Activated CD4-positive, CD25-positive, alpha-beta regulatory T cell treated with anti-CD3 and anti-CD28 coated beads, Interleukin-2, amount 50 U/mL, for 24 hours (primary cell): ENCODE data around the gene DDC.

Source experiments
- ATAC-seq, 2 donors: fragments of 150-1000 bp; cut with Tn5 transposase; one replicate each; pipeline ENCODE4 v1.10.0; 2021; ENCODE audit warnings: mild to moderate bottlenecking in 1 of 2, moderate library complexity in 1 of 2

The DDC gene

GRCh38 chr7:50513166-50513871, 51.9 kb downstream of the DDC start:
- ATAC-seq: no peak

GRCh38 chr7:50512384-50512783, 52.8 kb downstream of the DDC start:
- no peak for ATAC-seq

GRCh38 chr7:50509459-50509858, 55.7 kb downstream of the DDC start:
- ATAC-seq: no peak

GRCh38 chr7:50508471-50508943, 56.7 kb downstream of the DDC start:
- no peak for ATAC-seq

- no peak for ATAC-seq
Measured at GRCh38 chr7:50507898-50508470, 57.2 kb downstream of the DDC start.

- ATAC-seq: no peak
Measured at GRCh38 chr7:50505553-50506210, 59.5 kb downstream of the DDC start.

- no peak for ATAC-seq
Measured at GRCh38 chr7:50504646-50505546, 60.3 kb downstream of the DDC start.

- no peak for ATAC-seq
Measured at GRCh38 chr7:50502947-50503346, 62.3 kb downstream of the DDC start.

GRCh38 chr7:50502001-50502684, 63.1 kb downstream of the DDC start:
- no peak for ATAC-seq

GRCh38 chr7:50499092-50499491, 66.1 kb downstream of the DDC start:
- no peak for ATAC-seq

- no peak for ATAC-seq
Measured at GRCh38 chr7:50497968-50498367, 67.2 kb downstream of the DDC start.

GRCh38 chr7:50497068-50497642, 68.0 kb downstream of the DDC start:
- ATAC-seq: no peak

- ATAC-seq: no peak
Measured at GRCh38 chr7:50496569-50496968, 68.6 kb downstream of the DDC start.

GRCh38 chr7:50495746-50496145, 69.5 kb downstream of the DDC start:
- ATAC-seq: no peak

- no peak for ATAC-seq
Measured at GRCh38 chr7:50492770-50493519, 72.3 kb downstream of the DDC start.

GRCh38 chr7:50491943-50492342, 73.3 kb downstream of the DDC start:
- ATAC-seq: no peak

GRCh38 chr7:50491209-50491608, 74.0 kb downstream of the DDC start:
- no peak for ATAC-seq

- ATAC-seq: no peak
Measured at GRCh38 chr7:50488379-50488778, 76.8 kb downstream of the DDC start.

- no peak for ATAC-seq
Measured at GRCh38 chr7:50486512-50486911, 78.7 kb downstream of the DDC start.

- no peak for ATAC-seq
Measured at GRCh38 chr7:50481867-50482266, 83.3 kb downstream of the DDC start.

GRCh38 chr7:50480797-50481196, 84.4 kb downstream of the DDC start:
- ATAC-seq: no peak
